WI38 (cell line): Measurements from ENCODE around the gene SYDE2.

Experiments
- H3K4me3 ChIP-seq: 2 replicates; pipeline ENCODE4 v1.5.1; 2011; ENCODE audit warnings: low read depth, mild to moderate bottlenecking, control low read depth, low read length
- TF ChIP-seq, protein P1 (sequence below): IDR thresholded peaks from 2 replicates; pipeline ENCODE4 v1.5.1; 2012; ENCODE audit warnings: low read depth, mild to moderate bottlenecking, control low read depth, low read length

The SYDE2 gene

GRCh38 chr1:85134583-85135391 is 66.0 kb downstream of the SYDE2 start:
- H3K4me3 ChIP-seq: no peak overlapping the region
- TF ChIP-seq, protein P1, sequence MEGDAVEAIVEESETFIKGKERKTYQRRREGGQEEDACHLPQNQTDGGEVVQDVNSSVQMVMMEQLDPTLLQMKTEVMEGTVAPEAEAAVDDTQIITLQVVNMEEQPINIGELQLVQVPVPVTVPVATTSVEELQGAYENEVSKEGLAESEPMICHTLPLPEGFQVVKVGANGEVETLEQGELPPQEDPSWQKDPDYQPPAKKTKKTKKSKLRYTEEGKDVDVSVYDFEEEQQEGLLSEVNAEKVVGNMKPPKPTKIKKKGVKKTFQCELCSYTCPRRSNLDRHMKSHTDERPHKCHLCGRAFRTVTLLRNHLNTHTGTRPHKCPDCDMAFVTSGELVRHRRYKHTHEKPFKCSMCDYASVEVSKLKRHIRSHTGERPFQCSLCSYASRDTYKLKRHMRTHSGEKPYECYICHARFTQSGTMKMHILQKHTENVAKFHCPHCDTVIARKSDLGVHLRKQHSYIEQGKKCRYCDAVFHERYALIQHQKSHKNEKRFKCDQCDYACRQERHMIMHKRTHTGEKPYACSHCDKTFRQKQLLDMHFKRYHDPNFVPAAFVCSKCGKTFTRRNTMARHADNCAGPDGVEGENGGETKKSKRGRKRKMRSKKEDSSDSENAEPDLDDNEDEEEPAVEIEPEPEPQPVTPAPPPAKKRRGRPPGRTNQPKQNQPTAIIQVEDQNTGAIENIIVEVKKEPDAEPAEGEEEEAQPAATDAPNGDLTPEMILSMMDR: no peak

GRCh38 chr1:85133565-85134159 is 67.2 kb downstream of the SYDE2 start:
- TF ChIP-seq, protein P1: no peak
- no peak overlapping the region for H3K4me3 ChIP-seq

DNA sequence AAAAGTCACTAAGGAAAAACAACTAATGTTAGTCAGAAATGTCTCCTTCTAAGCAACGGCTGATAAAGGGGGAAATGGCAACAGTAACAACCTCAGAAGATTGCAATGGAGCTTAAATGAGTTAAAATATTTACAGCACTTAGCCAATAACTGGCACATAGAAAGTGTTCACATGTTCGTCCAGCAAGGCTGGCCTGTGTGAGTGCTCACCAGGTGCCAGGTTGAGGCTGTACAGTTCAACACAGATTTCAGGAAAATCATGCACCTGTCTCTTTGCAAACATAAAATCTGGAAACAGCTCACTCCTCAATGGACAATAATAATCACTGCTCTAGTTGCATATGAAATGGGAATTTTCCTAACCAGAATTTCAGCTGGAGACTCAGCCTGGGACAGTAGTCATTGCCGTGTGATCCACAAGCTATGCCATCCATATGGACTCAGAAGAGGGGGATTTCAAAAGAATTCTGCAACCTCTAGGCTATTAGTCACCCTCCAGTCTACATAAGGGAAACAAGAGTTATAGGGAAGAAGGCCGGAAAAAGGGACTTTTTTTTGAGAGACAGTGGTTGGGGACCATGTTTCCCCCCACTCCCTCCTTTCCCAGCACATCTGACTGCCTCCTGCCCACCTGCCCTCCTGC is 68.6 kb downstream of the SYDE2 start:
- TF ChIP-seq, protein P1: no peak
- H3K4me3 ChIP-seq: no peak overlapping the region

DNA sequence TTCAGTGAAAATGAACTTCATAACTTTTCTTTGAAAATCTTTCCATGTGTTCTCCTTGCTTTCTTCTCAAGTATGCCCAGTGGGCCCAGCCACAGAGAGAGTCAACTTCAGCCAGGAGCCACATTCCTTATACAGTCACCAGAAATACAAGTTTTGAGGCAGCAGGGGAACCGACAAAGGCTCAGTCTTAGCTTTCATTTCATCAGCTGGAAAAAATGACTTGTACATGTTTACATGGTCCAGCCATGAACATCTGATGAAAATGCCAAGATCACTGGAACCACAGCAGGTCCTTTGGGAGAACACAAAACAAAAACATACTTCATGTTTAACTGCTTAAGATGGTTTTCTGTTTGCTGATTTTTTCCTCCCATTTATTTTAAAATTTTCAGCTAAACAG is 72.5 kb downstream of the SYDE2 start:
- H3K4me3 ChIP-seq: no peak overlapping the region
- TF ChIP-seq, protein P1: no peak

- TF ChIP-seq, protein P1: no peak
- no peak overlapping the region for H3K4me3 ChIP-seq
Observed at GRCh38 chr1:85125891-85126290, 74.9 kb downstream of the SYDE2 start.

GRCh38 chr1:85124091-85124490 is 76.7 kb downstream of the SYDE2 start:
- H3K4me3 ChIP-seq: no peak overlapping the region
- TF ChIP-seq, protein P1: no peak

- TF ChIP-seq, protein P1: no peak
- no peak overlapping the region for H3K4me3 ChIP-seq
Observed at GRCh38 chr1:85122169-85122568, 78.6 kb downstream of the SYDE2 start.
